ENCODE data around the gene PDE4A. TPM values are rescaled to one million over a fixed set of nuclear protein-coding genes. Genes with fewer than 3 reads are reported as not detected.

Gene PDE4A
- total and polyA plus RNA-seq, 2 of the 13 experiments (the other 11 are each of a cell fraction or from before 2014, with no cell fraction given): 1.1 to 4.1 TPM

DNA sequence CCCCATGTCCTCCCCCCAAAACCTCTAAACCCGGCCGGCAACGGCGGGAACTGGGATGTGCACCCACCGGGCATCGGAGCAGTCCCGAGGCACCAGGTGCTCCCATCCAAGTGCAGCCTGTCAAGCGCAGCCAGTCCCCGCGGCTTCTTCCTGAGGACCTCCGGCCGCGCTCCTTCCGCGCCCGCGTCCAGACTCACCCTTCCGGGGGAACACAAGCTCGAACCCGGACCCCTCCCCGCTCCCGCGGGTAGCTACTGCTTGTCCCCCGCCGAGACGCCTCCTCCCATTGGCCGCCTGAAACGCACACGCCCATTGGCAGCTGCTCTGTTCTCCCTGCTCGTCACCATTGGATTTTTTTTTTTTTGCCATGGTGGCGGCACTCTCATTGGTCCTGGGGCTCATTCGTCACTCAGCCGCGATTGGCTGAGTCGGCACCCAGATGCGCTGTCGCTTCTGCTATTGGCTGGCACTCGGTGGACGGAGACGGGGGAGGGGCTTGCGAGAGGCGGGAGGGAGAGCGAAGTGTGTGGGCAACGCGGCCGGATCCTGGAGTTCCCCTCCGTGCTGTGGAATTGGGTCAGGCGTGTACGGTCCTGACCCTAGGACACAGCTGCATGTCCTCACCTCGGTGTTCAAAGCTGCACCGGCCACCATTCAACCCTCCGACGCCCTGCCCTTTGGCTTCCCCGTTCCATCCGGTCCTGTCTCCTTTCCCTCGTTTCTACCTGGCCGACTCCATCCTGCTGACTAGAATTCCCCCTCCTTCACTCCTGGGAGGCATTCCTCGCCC, 39.8 kb upstream of the PDE4A start, which contains the start of gene TYK2 (continued):
- TF ChIP-seq, protein P1, sequence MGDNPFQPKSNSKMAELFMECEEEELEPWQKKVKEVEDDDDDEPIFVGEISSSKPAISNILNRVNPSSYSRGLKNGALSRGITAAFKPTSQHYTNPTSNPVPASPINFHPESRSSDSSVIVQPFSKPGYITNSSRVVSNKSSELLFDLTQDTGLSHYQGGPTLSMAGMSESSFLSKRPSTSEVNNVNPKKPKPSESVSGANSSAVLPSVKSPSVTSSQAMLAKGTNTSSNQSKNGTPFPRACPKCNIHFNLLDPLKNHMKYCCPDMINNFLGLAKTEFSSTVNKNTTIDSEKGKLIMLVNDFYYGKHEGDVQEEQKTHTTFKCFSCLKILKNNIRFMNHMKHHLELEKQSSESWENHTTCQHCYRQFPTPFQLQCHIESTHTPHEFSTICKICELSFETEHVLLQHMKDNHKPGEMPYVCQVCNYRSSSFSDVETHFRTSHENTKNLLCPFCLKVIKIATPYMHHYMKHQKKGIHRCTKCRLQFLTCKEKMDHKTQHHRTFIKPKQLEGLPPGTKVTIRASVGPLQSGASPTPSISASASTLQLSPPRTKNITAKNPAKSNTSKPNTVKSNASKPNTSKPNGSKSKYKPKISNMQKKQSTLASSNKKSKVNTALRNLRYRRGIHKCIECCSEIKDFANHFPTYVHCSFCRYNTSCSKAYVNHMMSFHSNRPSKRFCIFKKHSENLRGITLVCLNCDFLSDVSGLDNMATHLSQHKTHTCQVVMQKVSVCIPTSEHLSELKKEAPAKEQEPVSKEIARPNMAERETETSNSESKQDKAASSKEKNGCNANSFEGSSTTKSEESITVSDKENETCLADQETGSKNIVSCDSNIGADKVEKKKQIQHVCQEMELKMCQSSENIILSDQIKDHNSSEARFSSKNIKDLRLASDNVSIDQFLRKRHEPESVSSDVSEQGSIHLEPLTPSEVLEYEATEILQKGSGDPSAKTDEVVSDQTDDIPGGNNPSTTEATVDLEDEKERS (CRISPR knock-in tag; IDR thresholded peaks at IDR 0.05): no peak
- TF ChIP-seq AGO1 (IDR thresholded peaks at IDR 0.05; ENCODE audit: low read depth, low read length, poor library complexity, severe bottlenecking) (peak; percentile 80), RAD21 (CRISPR knock-in tag; IDR thresholded peaks at IDR 0.05) (0 out of 2 replicates have a peak, but pooled peaks have one; percentile 16), PAF1 (CRISPR knock-in tag; IDR thresholded peaks at IDR 0.05) (no peak), HMG20B (CRISPR knock-in tag; conservative IDR thresholded peaks at IDR 0.05) (no peak), ZFP1 (CRISPR knock-in tag; IDR thresholded peaks at IDR 0.05) (peak; percentile 27; the same call in 1 of the 2 replicates), JARID2 (CRISPR knock-in tag; IDR thresholded peaks at IDR 0.05; ENCODE audit: insufficient replicate concordance) (no peak), KLF6 (CRISPR knock-in tag; IDR thresholded peaks at IDR 0.05) (0 out of 2 replicates have a peak, but pooled peaks have one; percentile 7), ZNF841 (CRISPR knock-in tag; IDR thresholded peaks at IDR 0.05; ENCODE audit: borderline replicate concordance) (no peak), ARHGAP35 (CRISPR knock-in tag; IDR thresholded peaks at IDR 0.05; ENCODE audit: borderline replicate concordance) (no peak; the same call in 1 of the 2 replicates), FOSL2 (CRISPR knock-in tag; IDR thresholded peaks at IDR 0.05) (no peak; the same call in 1 of the 2 replicates), PHF20 (CRISPR knock-in tag; IDR thresholded peaks at IDR 0.05) (peak; percentile 91), REPIN1 (CRISPR knock-in tag; IDR thresholded peaks at IDR 0.05; ENCODE audit: borderline replicate concordance, low read depth) (peak; percentile 49), EEA1 (CRISPR knock-in tag; IDR thresholded peaks at IDR 0.05; ENCODE audit: borderline replicate concordance) (no peak)
- TF ChIP-seq, protein P2, sequence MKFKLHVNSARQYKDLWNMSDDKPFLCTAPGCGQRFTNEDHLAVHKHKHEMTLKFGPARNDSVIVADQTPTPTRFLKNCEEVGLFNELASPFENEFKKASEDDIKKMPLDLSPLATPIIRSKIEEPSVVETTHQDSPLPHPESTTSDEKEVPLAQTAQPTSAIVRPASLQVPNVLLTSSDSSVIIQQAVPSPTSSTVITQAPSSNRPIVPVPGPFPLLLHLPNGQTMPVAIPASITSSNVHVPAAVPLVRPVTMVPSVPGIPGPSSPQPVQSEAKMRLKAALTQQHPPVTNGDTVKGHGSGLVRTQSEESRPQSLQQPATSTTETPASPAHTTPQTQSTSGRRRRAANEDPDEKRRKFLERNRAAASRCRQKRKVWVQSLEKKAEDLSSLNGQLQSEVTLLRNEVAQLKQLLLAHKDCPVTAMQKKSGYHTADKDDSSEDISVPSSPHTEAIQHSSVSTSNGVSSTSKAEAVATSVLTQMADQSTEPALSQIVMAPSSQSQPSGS (CRISPR knock-in tag; IDR thresholded peaks at IDR 0.05): no peak; the same call in 1 of the 2 replicates
- TF ChIP-seq, protein P3, sequence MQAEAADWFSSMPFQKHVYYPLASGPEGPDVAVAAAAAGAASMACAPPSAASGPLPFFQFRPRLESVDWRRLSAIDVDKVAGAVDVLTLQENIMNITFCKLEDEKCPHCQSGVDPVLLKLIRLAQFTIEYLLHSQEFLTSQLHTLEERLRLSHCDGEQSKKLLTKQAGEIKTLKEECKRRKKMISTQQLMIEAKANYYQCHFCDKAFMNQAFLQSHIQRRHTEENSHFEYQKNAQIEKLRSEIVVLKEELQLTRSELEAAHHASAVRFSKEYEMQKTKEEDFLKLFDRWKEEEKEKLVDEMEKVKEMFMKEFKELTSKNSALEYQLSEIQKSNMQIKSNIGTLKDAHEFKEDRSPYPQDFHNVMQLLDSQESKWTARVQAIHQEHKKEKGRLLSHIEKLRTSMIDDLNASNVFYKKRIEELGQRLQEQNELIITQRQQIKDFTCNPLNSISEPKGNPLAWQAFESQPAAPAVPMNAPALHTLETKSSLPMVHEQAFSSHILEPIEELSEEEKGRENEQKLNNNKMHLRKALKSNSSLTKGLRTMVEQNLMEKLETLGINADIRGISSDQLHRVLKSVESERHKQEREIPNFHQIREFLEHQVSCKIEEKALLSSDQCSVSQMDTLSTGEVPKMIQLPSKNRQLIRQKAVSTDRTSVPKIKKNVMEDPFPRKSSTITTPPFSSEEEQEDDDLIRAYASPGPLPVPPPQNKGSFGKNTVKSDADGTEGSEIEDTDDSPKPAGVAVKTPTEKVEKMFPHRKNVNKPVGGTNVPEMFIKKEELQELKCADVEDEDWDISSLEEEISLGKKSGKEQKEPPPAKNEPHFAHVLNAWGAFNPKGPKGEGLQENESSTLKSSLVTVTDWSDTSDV (CRISPR knock-in tag; IDR thresholded peaks at IDR 0.05): peak; percentile 76; the same call in 1 of the 2 replicates
- TF ChIP-seq, protein P4, sequence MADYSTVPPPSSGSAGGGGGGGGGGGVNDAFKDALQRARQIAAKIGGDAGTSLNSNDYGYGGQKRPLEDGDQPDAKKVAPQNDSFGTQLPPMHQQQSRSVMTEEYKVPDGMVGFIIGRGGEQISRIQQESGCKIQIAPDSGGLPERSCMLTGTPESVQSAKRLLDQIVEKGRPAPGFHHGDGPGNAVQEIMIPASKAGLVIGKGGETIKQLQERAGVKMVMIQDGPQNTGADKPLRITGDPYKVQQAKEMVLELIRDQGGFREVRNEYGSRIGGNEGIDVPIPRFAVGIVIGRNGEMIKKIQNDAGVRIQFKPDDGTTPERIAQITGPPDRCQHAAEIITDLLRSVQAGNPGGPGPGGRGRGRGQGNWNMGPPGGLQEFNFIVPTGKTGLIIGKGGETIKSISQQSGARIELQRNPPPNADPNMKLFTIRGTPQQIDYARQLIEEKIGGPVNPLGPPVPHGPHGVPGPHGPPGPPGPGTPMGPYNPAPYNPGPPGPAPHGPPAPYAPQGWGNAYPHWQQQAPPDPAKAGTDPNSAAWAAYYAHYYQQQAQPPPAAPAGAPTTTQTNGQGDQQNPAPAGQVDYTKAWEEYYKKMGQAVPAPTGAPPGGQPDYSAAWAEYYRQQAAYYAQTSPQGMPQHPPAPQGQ (CRISPR knock-in tag; IDR thresholded peaks at IDR 0.05; ENCODE audit: borderline replicate concordance): no peak
- TF ChIP-seq, protein P5, sequence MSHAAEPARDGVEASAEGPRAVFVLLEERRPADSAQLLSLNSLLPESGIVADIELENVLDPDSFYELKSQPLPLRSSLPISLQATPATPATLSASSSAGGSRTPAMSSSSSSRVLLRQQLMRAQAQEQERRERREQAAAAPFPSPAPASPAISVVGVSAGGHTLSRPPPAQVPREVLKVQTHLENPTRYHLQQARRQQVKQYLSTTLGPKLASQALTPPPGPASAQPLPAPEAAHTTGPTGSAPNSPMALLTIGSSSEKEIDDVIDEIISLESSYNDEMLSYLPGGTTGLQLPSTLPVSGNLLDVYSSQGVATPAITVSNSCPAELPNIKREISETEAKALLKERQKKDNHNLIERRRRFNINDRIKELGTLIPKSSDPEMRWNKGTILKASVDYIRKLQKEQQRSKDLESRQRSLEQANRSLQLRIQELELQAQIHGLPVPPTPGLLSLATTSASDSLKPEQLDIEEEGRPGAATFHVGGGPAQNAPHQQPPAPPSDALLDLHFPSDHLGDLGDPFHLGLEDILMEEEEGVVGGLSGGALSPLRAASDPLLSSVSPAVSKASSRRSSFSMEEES (CRISPR knock-in tag; IDR thresholded peaks at IDR 0.05): no peak
